IMR-90 (cell line): ENCODE results near the gene SCGB1A1. TPM values are rescaled to one million over a fixed set of nuclear protein-coding genes. Genes with fewer than 3 reads are reported as not detected.

Source experiments
- ATAC-seq: fragments of 200-7000 bp; cut with Tn5 transposase; 2 replicates; pipeline ENCODE4 v1.9.1; 2020; ENCODE audit warnings: low read depth, mild to moderate bottlenecking, moderate library complexity
- BruUV-seq: library from RNA; stranded (reverse); fragments of 400-500 nt; replicated peaks from 2 replicates; lab custom pipeline; 2021; lab: Mats Ljungman, UMichigan
- CTCF ChIA-PET: fragments of 300-600 bp; formaldehyde crosslinking; extraction: SDS; loops from one replicate; lab custom pipeline; 2021; ENCODE audit warnings: antibody characterized with exemption; lab: Yijun Ruan, JAX
- POLR2A ChIA-PET: fragments of 300-600 bp; sonication (Branson Sonifier 250); formaldehyde crosslinking; loops from one replicate; lab custom pipeline; 2022; ENCODE audit warnings: antibody characterized with exemption; ENCODE audit not compliant: unreplicated experiment; lab: Charles Lee
- DNase-seq: peaks from one replicate; pipeline ENCODE4 v3.0.0; 2013
- H2AFZ ChIP-seq: replicated peaks from 2 replicates; pipeline ENCODE3; 2013; ENCODE audit warnings: low read length, mild to moderate bottlenecking; ENCODE audit not compliant: poor library complexity
- H2AK5ac ChIP-seq: 2 replicates; pipeline ENCODE4 v1.6.1; 2013; ENCODE audit warnings: low read depth, low read length, inconsistent platforms
- H2AK9ac ChIP-seq: replicated peaks from 2 replicates; pipeline ENCODE3; 2013; ENCODE audit warnings: mild to moderate bottlenecking, low read depth, low read length, moderate library complexity; ENCODE audit not compliant: poor library complexity
- H2BK120ac ChIP-seq: 2 replicates; pipeline ENCODE4 v1.6.1; 2013; ENCODE audit warnings: low read depth, low read length, inconsistent platforms
- H2BK15ac ChIP-seq: 3 replicates; pipeline ENCODE4 v1.6.1; 2013; ENCODE audit warnings: low read depth, low read length, inconsistent platforms
- H2BK20ac ChIP-seq: 2 replicates; pipeline ENCODE4 v1.6.1; 2013; ENCODE audit warnings: low read depth, mild to moderate bottlenecking, inconsistent platforms, low read length, moderate library complexity
- H2BK5ac ChIP-seq: 2 replicates; pipeline ENCODE4 v1.6.1; 2013; ENCODE audit warnings: mild to moderate bottlenecking, low read depth, low read length, inconsistent platforms; ENCODE audit not compliant: poor library complexity, severe bottlenecking
- H3K14ac ChIP-seq: replicated peaks from 2 replicates; pipeline ENCODE4 v1.6.1; 2013; ENCODE audit warnings: low read depth, low read length, inconsistent platforms
- H3K18ac ChIP-seq: 2 replicates; pipeline ENCODE4 v1.6.1; 2013; ENCODE audit warnings: low read depth, low read length, control low read depth
- H3K23ac ChIP-seq: 2 replicates; pipeline ENCODE4 v1.6.1; 2013; ENCODE audit warnings: low read depth, low read length, inconsistent platforms
- H3K27ac ChIP-seq: 2 replicates; pipeline ENCODE4 v1.5.1; 2013; ENCODE audit warnings: mild to moderate bottlenecking, control low read depth, low read length; ENCODE audit not compliant: insufficient read depth
- H3K27me3 ChIP-seq: 2 replicates; pipeline ENCODE4 v1.6.1; 2013; ENCODE audit warnings: low read length; ENCODE audit not compliant: control insufficient read depth, insufficient read depth
- H3K36me3 ChIP-seq: 2 replicates; pipeline ENCODE4 v1.6.1; 2013; ENCODE audit warnings: low read length, mixed read lengths; ENCODE audit not compliant: control insufficient read depth, insufficient read depth
- H3K4ac ChIP-seq: 2 replicates; pipeline ENCODE4 v1.6.1; 2013; ENCODE audit warnings: low read depth, low read length, inconsistent platforms
- H3K4me1 ChIP-seq: 2 replicates; pipeline ENCODE4 v1.6.1; 2013; ENCODE audit warnings: low read length, mixed read lengths; ENCODE audit not compliant: control insufficient read depth, insufficient read depth
- H3K4me2 ChIP-seq: 2 replicates; pipeline ENCODE4 v1.6.1; 2013; ENCODE audit warnings: low read depth, mild to moderate bottlenecking, control low read depth, low read length, moderate library complexity
- H3K4me3 ChIP-seq: 2 replicates; pipeline ENCODE4 v1.5.1; 2013; ENCODE audit warnings: low read depth, mild to moderate bottlenecking, control low read depth, low read length, moderate library complexity; ENCODE audit not compliant: insufficient read depth
- H3K56ac ChIP-seq: 2 replicates; pipeline ENCODE4 v1.6.1; 2013; ENCODE audit warnings: low read length, inconsistent platforms; ENCODE audit not compliant: insufficient read depth; ENCODE audit errors: extremely low read depth
- H3K79me1 ChIP-seq, 2 experiments: 2 replicates each; pipeline ENCODE4 v1.6.1; 2013; ENCODE audit warnings: low read length in 2 of 2, inconsistent platforms in 1 of 2, low read depth in 1 of 2
- H3K9ac ChIP-seq: 2 replicates; pipeline ENCODE4 v1.6.1; 2013; ENCODE audit warnings: low read depth, low read length, control low read depth
- H3K9me1 ChIP-seq: 2 replicates; pipeline ENCODE4 v1.6.1; 2013; ENCODE audit warnings: low read length, inconsistent platforms; ENCODE audit not compliant: insufficient read depth
- H3K9me3 ChIP-seq: 2 replicates; pipeline ENCODE4 v1.6.1; 2013; ENCODE audit warnings: low read length; ENCODE audit not compliant: control insufficient read depth, insufficient read depth
- H4K20me1 ChIP-seq: 2 replicates; pipeline ENCODE4 v1.6.1; 2013; ENCODE audit warnings: low read length, inconsistent platforms; ENCODE audit not compliant: insufficient read depth
- H4K5ac ChIP-seq: 2 replicates; pipeline ENCODE4 v1.6.1; 2013; ENCODE audit warnings: mild to moderate bottlenecking, low read depth, low read length, control low read depth
- H4K8ac ChIP-seq, 2 experiments: 2 replicates each; pipeline ENCODE4 v1.6.1; 2013; ENCODE audit warnings: low read depth in 2 of 2, low read length in 2 of 2, control low read depth in 1 of 2, inconsistent platforms in 1 of 2
- H4K91ac ChIP-seq: 2 replicates; pipeline ENCODE4 v1.6.1; 2013; ENCODE audit warnings: low read depth, low read length, inconsistent platforms; ENCODE audit not compliant: insufficient read depth
- BHLHE40 ChIP-seq: fragments of 150-350 bp; IDR thresholded peaks from 2 replicates; pipeline ENCODE4 v1.6.1; 2016; ENCODE audit warnings: mild to moderate bottlenecking, low read depth, low read length
- CEBPB ChIP-seq: IDR thresholded peaks from 2 replicates; pipeline ENCODE4 v1.6.1; 2012; ENCODE audit warnings: low read depth, low read length, improper control_type of control experiment
- CTCF ChIP-seq: conservative IDR thresholded peaks from 2 replicates; pipeline ENCODE4 v1.5.1; 2012; ENCODE audit warnings: mild to moderate bottlenecking, low read depth, low read length, improper control_type of control experiment
- ELK1 ChIP-seq: fragments of 150-350 bp; IDR thresholded peaks from 2 replicates; pipeline ENCODE4 v1.6.1; 2016; ENCODE audit warnings: low read depth, mild to moderate bottlenecking, low read length, moderate library complexity, borderline replicate concordance
- FOS ChIP-seq: fragments of 150-350 bp; IDR thresholded peaks from 2 replicates; pipeline ENCODE4 v1.6.1; 2016; ENCODE audit warnings: low read depth, low read length
- MAFK ChIP-seq: IDR thresholded peaks from 2 replicates; pipeline ENCODE4 v1.6.1; 2012; ENCODE audit warnings: low read depth, low read length, improper control_type of control experiment
- MAZ ChIP-seq: IDR thresholded peaks from 2 replicates; pipeline ENCODE4 v1.6.1; 2012; ENCODE audit warnings: low read depth, mild to moderate bottlenecking, low read length, improper control_type of control experiment, moderate library complexity, borderline replicate concordance
- MXI1 ChIP-seq: IDR thresholded peaks from 2 replicates; pipeline ENCODE4 v1.6.1; 2012; ENCODE audit warnings: low read depth, mild to moderate bottlenecking, low read length, moderate library complexity, borderline replicate concordance
- POLR2A ChIP-seq: IDR thresholded peaks from 2 replicates; pipeline ENCODE4 v1.6.1; 2012; ENCODE audit warnings: mild to moderate bottlenecking, low read depth, low read length
- RAD21 ChIP-seq: IDR thresholded peaks from 2 replicates; pipeline ENCODE4 v1.6.1; 2012; ENCODE audit warnings: low read length, improper control_type of control experiment
- RCOR1 ChIP-seq: IDR thresholded peaks from 2 replicates; pipeline ENCODE4 v1.6.1; 2012; ENCODE audit warnings: mild to moderate bottlenecking, low read length, improper control_type of control experiment; ENCODE audit not compliant: insufficient replicate concordance
- USF2 ChIP-seq: fragments of 150-350 bp; IDR thresholded peaks from 2 replicates; pipeline ENCODE4 v1.6.1; 2017; ENCODE audit warnings: mild to moderate bottlenecking, antibody characterized with exemption, low read length, low read depth
- WGBS, 2 experiments: methylation state at CpG; one replicate each; pipeline versions ENCODE4 v1.1.5 to v1.1.7; 2013; ENCODE audit warnings: missing lambda C conversion rate in 2 of 2; ENCODE audit not compliant: insufficient read length in 1 of 2; ENCODE audit errors: extremely low coverage in 2 of 2; 5-methylcytosine and 5-hydroxymethylcytosine counted together
- dilution Hi-C: fragments of 300-500 bp; cut with HindIII; formaldehyde crosslinking; loops from one replicate; pipeline ENCODE4 v1.14.3; 2018; ENCODE audit warnings: low sequenced_read_pairs; ENCODE audit not compliant: unreplicated experiment
- in situ Hi-C: fragments of 300-500 bp; cut with MboI; formaldehyde crosslinking; loops from 3 replicates; pipeline ENCODE4 v1.14.3; 2019; ENCODE audit warnings: low sequenced_read_pairs, inconsistent platforms, mixed read lengths
- intact Hi-C: fragments of 100-400 bp; cut with micrococcal nuclease; formaldehyde crosslinking; loops from 2 replicates; pipeline ENCODE4 v1.10.0; 2022
- polyA plus RNA-seq, 3 experiments: library from polyadenylated mRNA; depleted of rRNA; stranded (reverse); fragments of >200 nt; gene quantifications; 2 replicates each; pipeline ENCODE4 v1.2.3, GENCODE V29; 2012; ENCODE audit warnings: low replicate concordance in 1 of 3
- total RNA-seq: library from RNA; depleted of rRNA; stranded (reverse); fragments of >200 nt; gene quantifications from 2 replicates; pipeline ENCODE4 v1.2.3, GENCODE V29; 2012

The SCGB1A1 gene
- total and polyA plus RNA-seq, 2 of the 4 experiments (the other 2 are of a cell fraction), result not detected

- ATAC-seq, result no peak
- Histone ChIP-seq H4K91ac (no peak overlapping the region), H4K5ac (no peak overlapping the region), H3K27ac (no peak overlapping the region), H3K79me1 (no peaks in the 10 kb centered on the region; a peak in 1 of 4 replicates), H2BK20ac (no peak overlapping the region), H3K18ac (no peak overlapping the region), H3K4me2 (no peak overlapping the region), H2BK120ac (no peak overlapping the region), H3K4me3 (no peak overlapping the region), H3K27me3 (peaks cover 7% of the 10 kb centered on the region), H2AK9ac (no peak overlapping the region), H3K9ac (no peak overlapping the region), H4K20me1 (no peaks in the 10 kb centered on the region), H3K4me1 (peaks cover 14% of the 10 kb centered on the region; the same call in 1 of the 2 replicates), H2BK15ac (no peak overlapping the region), H3K9me1 (no peaks in the 10 kb centered on the region), H3K9me3 (no peaks in the 10 kb centered on the region), H2BK5ac (no peak overlapping the region), H3K36me3 (no peaks in the 10 kb centered on the region), H3K14ac (no peak overlapping the region), H3K4ac (no peak overlapping the region), H4K8ac (no peak overlapping the region), H2AFZ (no peak overlapping the region), H3K56ac (no peak overlapping the region), H3K23ac (no peak overlapping the region), H2AK5ac (no peak overlapping the region; the same call in 1 of the 2 replicates)
- TF ChIP-seq MAZ (no peak), BHLHE40 (no peak), RAD21 (no peak), RCOR1 (no peak), POLR2A (no peak), MAFK (no peak), CTCF (no peak), ELK1 (no peak), FOS (no peak), MXI1 (no peak), USF2 (no peak), CEBPB (no peak)
- in situ Hi-C loops, result loop anchor here (10.0 to 25.0 kb wide), 2 partner anchors 301 to 469 kb away; no protein-coding TSS in a partner anchor
- dilution Hi-C loops, result no loop called here
- ChIA-PET CTCF (interaction anchor here (1.4 to 2.3 kb wide), 2 partner anchors 31 to 149 kb away, joined by 4 to 15 read pairs; no protein-coding TSS in a partner anchor), POLR2A (no interaction called here)
- intact Hi-C loops, result loop anchor here (2.0 kb wide), 1 partner anchor 31 kb away; no protein-coding TSS in a partner anchor
- WGBS, 2 experiments, result no CpG with 5 or more reads among the region's 5 CpGs
- DNase-seq, result no peak
- no TSS peak for BruUV-seq
These were observed 25.1 kb upstream of the SCGB1A1 start for GRCh38 chr11:62393735-62394134.
